GM19099 (cell line): ENCODE data around the gene GPR25.

Source experiments
- POLR2A ChIP-seq: IDR thresholded peaks from 3 replicates; pipeline ENCODE4 v1.6.1; 2011; ENCODE audit warnings: low read depth; ENCODE audit not compliant: insufficient read length; ENCODE audit errors: extremely low read depth

GPR25 gene

GRCh38 chr1:200912737-200913407, 40.1 kb downstream of the GPR25 start:
- no peak for TF ChIP-seq POLR2A

- TF ChIP-seq POLR2A = no peak
Observed at GRCh38 chr1:200916152-200916551, 43.4 kb downstream of the GPR25 start.

- TF ChIP-seq POLR2A = no peak
Observed at GRCh38 chr1:200916681-200917080, 43.9 kb downstream of the GPR25 start.

- no peak for TF ChIP-seq POLR2A
Observed at GRCh38 chr1:200917291-200917817, 44.6 kb downstream of the GPR25 start.

- TF ChIP-seq POLR2A = no peak
Observed at GRCh38 chr1:200918006-200918405, 45.2 kb downstream of the GPR25 start.

- no peak for TF ChIP-seq POLR2A
Observed at GRCh38 chr1:200919386-200919785, 46.6 kb downstream of the GPR25 start.

- no peak for TF ChIP-seq POLR2A
Observed at GRCh38 chr1:200921571-200922110, 48.9 kb downstream of the GPR25 start.

- TF ChIP-seq POLR2A = no peak
Observed at GRCh38 chr1:200922406-200922805, 49.6 kb downstream of the GPR25 start.

- no peak for TF ChIP-seq POLR2A
Observed at GRCh38 chr1:200923601-200924000, 50.8 kb downstream of the GPR25 start.
